Measurements from ENCODE around the gene DENND4A.
A peak's percentile ranks its signal among the peaks of the same experiment; 100 is the strongest.
"Not testable (repeated sequence)": the region's sequence is repeated elsewhere in the genome, so short reads cannot be mapped to it uniquely, and the experiment has no call there.

Gene DENND4A

DNA sequence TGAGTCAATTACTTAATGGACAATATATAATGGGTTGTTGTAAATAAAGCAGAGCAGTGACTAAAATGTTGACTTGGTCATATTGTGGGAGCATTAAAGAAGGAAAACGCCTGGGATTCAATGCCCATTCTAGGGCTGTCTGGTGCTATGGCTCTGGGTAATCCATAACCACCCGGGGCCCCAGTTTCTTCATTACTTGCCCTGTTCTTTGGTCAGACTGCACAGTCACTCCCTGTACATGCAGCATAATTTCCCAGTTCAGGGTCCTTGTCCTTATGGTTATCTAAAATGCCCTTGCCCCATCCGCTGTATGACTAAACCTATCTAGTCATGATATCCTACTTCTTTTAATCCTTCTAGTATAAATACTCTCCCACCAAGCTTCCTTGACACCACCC, 27.5 kb upstream of the DENND4A start:
- no peak overlapping the region for H3K4me3 ChIP-seq (ENCODE audit: low read depth, low read length)

- H3K4me3 ChIP-seq (ENCODE audit: low read depth, low read length) = no peak overlapping the region
These were observed 27.0 kb upstream of the DENND4A start for GRCh38 chr15:65818927-65819562.

DNA sequence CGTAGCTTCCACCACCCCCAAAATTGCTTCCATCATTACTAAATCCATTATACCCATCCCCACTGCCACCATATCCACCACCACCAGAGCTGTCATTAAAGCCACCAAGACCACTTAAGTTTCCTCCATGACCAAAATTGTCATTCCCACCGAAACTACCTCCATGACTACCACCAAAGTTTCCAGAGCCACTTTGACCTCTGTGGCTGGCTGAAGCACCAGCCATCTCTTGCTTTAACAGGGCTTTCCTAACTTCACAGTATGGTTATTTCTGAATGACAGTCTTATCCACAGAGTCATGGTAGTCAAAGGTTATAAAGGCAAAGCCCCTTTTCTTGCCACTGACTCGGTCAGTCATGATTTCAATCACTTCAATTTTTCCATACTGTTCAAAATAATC, 24.3 kb upstream of the DENND4A start:
- H3K4me3 ChIP-seq (ENCODE audit: low read depth, low read length) = no peak overlapping the region

GRCh38 chr15:65816008-65816407, 23.9 kb upstream of the DENND4A start:
- not testable (repeated sequence) for H3K4me3 ChIP-seq (ENCODE audit: low read depth, low read length)

DNA sequence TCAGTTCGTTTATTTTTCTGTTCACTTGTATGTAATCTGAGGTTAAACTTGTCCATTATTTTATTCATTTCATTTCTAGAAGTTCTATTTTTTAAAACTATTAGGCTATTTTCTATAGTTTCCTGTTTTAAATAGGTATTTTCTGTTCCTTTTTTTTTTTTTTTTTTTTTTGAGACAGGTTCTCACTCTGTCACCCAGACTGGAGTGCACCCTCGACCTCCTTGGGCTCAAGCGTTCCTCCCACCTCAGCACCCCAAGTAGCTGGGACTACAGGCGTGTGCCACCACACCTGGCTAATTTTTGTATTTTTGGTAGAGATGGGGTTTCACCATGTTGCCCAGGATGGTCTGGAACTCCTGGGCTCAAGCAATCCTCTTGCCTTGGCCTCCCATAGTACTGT, 22.2 kb upstream of the DENND4A start:
- not testable (repeated sequence) for H3K4me3 ChIP-seq (ENCODE audit: low read depth, low read length)

DNA sequence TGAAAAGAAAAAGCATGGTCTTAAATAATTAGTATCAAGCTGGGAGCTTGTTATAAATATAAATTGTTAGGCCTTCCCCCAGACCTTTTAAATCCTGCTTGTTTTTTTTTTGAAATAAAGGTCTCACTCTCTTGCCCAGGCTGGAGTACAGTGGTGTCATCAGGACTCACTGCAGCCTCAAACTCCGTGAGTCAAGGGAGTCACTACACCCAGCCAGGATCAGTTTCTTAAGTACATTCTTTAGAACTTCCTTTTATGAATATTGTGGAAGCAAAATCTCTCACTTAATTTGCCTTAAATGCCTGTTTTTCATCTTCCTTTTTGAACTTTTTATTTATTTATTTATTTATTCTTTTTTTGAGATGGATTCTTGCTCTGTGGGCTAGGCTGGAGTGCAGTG, 20.8 kb upstream of the DENND4A start:
- H3K4me3 ChIP-seq (ENCODE audit: low read depth, low read length) = no peak overlapping the region

DNA sequence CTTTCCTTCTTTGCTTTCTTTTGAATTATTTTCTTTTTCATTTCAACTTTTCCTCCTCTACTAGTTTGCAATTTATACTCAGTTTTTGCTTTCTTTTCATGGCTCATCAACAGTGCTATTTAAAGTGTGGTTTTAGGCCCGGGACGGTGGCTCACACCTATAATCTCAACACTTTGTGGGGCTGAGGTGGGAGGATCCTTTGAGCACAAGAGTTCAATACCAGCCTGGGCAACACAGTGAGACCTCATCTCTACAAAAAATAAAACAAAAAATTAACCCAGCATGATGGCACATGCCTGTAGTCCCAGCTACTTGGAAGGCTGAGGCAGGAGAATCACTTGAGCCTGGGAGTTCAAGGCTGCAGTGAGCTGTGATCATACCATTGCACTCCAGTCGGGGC, 20.4 kb upstream of the DENND4A start:
- H3K4me3 ChIP-seq (ENCODE audit: low read depth, low read length) = no peak overlapping the region

DNA sequence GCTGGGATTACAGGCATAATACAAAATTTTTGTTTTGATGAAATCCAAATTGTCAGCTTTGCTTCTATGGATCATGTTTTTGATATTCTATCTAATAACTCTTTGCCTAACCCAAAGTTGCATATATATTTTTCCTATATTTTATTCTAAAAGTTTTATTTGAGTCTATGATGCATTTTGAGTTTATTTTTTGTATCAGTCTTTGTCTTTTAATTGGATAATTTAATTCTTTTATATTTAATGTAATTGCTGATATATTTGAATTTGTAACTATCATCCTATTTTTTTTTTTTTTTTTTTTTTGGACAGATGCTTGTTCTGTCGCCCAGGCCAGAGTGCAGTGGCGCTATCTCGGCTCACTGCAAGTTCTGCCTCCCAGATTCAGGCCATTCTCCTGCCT, 19.7 kb upstream of the DENND4A start:
- H3K4me3 ChIP-seq (ENCODE audit: low read depth, low read length) = no peak overlapping the region

GRCh38 chr15:65811011-65811733, 19.1 kb upstream of the DENND4A start:
- not testable (repeated sequence) for H3K4me3 ChIP-seq (ENCODE audit: low read depth, low read length)

DNA sequence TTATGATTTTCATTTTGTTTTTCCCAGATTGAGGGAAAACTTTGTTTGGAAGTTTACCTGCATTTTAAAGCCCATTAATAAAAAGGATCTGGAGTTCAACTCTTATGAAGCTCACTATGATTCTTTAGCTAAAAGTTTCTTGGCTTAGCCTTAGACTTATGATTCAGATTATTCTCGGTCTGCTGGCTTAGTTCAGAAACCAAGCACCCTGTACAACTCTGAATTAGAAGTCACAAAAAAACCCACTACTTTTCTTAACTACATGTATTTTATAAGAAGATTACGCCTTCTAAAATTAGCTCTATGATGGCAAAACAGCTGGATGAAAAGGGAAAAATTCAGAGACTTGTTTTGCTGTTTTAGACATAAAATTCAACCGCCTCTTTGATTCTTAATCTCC, 14.3 kb upstream of the DENND4A start:
- H3K4me3 ChIP-seq (ENCODE audit: low read depth, low read length) = no peak overlapping the region

DNA sequence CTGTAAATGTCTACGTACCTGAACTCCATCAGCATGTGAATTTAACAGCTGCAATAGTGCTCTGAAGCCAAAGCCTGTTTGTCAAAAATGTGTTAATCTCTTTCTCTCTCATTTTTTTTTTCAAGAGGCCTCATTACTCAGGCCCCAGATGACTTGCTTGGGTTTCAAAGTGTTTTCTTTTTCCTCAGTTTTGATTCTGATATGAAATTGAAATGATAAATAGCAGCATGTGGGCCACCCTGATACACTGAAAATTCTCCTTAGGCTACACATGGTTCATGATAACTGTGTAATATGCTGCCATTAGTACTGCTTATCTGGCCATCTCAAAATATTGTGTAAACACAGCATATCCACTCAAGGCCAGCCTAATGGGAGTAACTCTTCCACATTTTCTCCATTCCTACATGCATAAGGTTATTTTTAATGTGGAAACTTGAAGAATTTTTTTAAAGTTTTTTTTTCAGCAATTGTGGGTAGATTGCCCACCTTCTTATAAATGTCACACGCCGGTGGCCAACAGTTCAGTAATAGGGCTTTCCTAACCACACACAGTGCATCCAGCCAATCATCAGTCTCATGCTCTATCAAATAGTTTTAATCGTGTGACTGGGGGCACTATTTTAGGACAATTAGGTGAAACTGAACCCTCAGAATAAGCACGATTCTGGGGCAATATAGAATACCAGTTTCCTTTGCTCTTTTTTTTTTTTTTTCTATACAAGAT, 13.1 kb upstream of the DENND4A start:
- no peak overlapping the region for H3K4me3 ChIP-seq (ENCODE audit: low read depth, low read length)

- H3K4me3 ChIP-seq (ENCODE audit: low read depth, low read length) = no peak overlapping the region
These were observed 12.3 kb upstream of the DENND4A start for GRCh38 chr15:65804252-65804931.

- H3K4me3 ChIP-seq (ENCODE audit: low read depth, low read length) = no peak overlapping the region
These were observed 9.2 kb upstream of the DENND4A start for GRCh38 chr15:65801229-65801805.

DNA sequence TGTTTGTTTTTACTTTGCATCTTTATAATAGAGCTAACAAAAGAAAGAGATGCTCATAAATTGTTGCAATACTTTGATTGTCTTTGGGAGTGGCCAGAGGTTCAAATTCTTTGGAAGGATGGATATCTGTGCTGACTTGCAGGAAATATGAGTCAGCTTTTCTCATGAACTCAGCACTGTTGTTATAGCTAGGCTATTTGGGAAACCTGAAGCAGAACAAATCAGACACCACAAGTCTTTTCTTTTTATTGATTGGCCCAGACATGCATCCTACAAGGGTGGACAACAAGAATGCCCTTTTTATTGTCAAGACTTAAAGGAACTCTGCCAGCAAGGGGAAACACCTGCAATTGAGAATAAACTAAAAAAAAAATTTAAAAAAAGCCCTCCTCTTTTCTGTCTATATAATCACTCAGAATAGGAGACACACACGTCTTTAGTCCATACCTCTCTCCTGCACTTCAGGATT, 4.6 kb upstream of the DENND4A start:
- no peak overlapping the region for H3K4me3 ChIP-seq (ENCODE audit: low read depth, low read length)

DNA sequence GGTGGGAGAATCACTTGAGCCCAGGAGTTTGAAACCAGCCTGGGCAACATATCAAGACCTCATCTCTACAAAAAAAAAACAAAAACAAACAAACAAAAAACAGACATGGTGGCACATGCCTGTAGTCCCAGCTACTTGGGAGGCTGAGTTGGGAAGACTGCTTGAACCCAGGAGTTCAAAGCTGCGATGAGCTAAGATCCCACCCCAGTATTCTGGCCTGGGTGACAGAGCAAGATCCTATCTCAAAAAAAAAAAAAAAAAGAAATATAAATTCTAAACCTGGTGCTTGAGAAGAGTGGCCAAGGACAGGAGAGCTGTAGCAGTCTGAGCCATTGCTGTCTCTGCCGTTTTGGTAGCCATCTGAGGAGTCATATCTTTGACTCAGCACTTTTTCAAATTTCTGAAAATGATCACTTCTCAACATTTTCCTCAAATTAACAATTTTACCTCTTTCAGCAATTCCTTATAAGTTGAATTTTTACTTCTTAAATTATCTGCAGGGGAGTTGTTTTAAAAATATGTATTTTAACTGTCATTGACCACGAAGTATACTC, 3.6 kb upstream of the DENND4A start:
- H3K4me3 ChIP-seq (ENCODE audit: low read depth, low read length) = no peak overlapping the region

- H3K4me3 ChIP-seq (ENCODE audit: low read depth, low read length) = no peak overlapping the region
These were observed 1.7 kb upstream of the DENND4A start for GRCh38 chr15:65793818-65794104.

DNA sequence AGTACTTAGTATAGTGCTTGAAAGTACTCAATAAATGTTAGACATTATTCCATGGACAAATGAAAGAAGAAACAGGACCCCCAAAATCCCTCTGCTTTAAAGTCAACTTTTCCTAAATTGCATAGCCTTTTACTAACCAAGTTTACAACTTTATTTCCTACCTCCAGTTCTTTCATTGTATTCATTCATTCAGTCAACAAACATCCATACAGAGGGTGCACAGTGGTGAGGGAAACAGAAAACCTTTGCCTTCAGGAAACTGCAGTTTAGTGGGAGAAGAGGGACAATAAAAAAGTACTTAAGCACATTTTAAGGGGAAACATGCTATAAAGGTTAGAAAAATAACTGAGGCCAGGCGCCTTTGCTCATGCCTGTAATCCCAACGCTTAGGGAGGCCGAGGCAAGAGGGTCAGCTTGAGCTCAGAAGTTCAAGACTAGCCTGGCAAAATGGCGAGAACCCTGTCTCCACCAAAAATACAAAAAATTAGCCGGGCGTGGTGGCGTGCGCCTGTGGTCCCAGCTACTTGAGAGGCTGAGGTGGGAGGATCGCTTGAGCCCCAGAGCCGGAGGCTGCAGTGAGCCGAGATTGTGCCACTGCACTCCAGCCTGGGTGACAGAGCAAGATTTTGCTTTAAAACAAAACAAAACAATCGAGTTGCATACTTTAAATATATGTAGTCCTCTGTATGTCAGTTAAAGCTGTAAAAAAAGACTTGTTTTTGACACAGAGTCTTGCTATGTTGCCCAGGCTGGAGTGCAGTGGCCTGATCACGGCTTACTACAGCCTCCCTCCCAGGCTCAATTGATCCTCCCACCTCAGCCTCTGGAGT, 1.1 kb upstream of the DENND4A start:
- peak overlapping the region; percentile 97 for H3K4me3 ChIP-seq (ENCODE audit: low read depth, low read length)

- H3K4me3 ChIP-seq (ENCODE audit: low read depth, low read length) = peak overlapping the region; percentile 63
These were observed 557 bp downstream of the DENND4A start for GRCh38 chr15:65791335-65792137.

DNA sequence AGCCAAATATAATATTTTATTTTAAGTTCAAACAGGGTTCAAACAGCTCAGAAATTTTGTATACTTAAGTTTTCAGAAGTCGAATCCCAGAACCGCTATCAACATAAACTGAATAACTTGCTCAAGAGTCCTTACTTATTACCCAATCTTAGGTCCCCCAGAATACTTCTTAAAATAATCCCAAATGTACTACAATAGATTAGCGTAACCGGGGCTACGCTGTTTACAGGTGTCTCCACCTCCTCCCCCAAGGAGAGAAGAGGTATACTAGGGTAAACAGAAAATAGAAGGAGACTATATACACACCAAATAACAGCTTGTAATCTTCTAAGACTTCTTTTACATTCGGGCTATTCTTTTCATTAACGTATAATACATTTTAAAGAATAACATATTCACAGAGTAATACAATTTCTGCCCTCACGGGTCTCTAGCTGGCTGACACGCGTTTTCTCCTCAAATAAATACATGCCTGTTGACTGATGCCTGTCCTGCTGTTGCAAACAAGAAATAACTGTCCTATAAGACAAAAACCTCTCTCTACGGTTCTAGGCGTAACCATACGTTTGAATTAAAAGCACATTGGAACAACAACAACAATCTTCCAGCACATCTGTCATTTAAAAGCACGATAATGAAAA, 1.3 kb downstream of the DENND4A start:
- H3K4me3 ChIP-seq (ENCODE audit: low read depth, low read length) = peak overlapping the region; percentile 63

All from iPS-11a (cell line).